Calu3 (cell line): ENCODE measurements around the gene DCP1A. TPM values are rescaled to one million over a fixed set of nuclear protein-coding genes. Genes with fewer than 3 reads are reported as not detected.

Source experiments
- BruUV-seq: library from RNA; stranded (reverse); fragments of 400-500 nt; replicated peaks from 2 replicates; lab custom pipeline; 2021; lab: Mats Ljungman, UMichigan
- CTCF ChIA-PET: fragments of 300-600 bp; sonication (Branson Sonifier 250); formaldehyde crosslinking; loops from one replicate; lab custom pipeline; 2022; ENCODE audit warnings: antibody characterized with exemption; lab: Charles Lee
- DNase-seq: peaks from one replicate; pipeline ENCODE4 v3.0.0; 2022
- H3K27ac Mint-ChIP-seq: one replicate; pipeline ENCODE4 v1.8.0; 2022; ENCODE audit warnings: mixed read lengths; ENCODE audit not compliant: unreplicated experiment
- H3K27me3 Mint-ChIP-seq: one replicate; pipeline ENCODE4 v1.8.0; 2022; ENCODE audit warnings: mixed read lengths; ENCODE audit not compliant: unreplicated experiment
- H3K36me3 Mint-ChIP-seq: one replicate; pipeline ENCODE4 v1.8.0; 2022; ENCODE audit warnings: mild to moderate bottlenecking, moderate library complexity, mixed read lengths; ENCODE audit not compliant: insufficient read depth, unreplicated experiment
- H3K4me1 Mint-ChIP-seq: one replicate; pipeline ENCODE4 v1.8.0; 2022; ENCODE audit warnings: mild to moderate bottlenecking, low read depth, mixed read lengths; ENCODE audit not compliant: unreplicated experiment
- H3K4me3 Mint-ChIP-seq: one replicate; pipeline ENCODE4 v1.8.0; 2022; ENCODE audit warnings: mild to moderate bottlenecking, low read depth, moderate library complexity, mixed read lengths; ENCODE audit not compliant: unreplicated experiment
- H3K9me3 Mint-ChIP-seq: one replicate; pipeline ENCODE4 v1.8.0; 2022; ENCODE audit warnings: low read depth, mixed read lengths; ENCODE audit not compliant: unreplicated experiment
- CTCF ChIP-seq: fragments of 200-600 bp; IDR thresholded peaks from one replicate; pipeline ENCODE4 v1.8.0; 2022; ENCODE audit warnings: antibody characterized with exemption; ENCODE audit not compliant: unreplicated experiment
- intact Hi-C: fragments of 100-400 bp; cut with micrococcal nuclease; formaldehyde crosslinking; loops from one replicate; pipeline ENCODE4 v1.10.0; 2022; ENCODE audit not compliant: unreplicated experiment
- total RNA-seq: library from RNA; stranded (reverse); gene quantifications from 2 replicates; pipeline ENCODE4 v1.2.3, GENCODE V29; 2022

Gene DCP1A
- total RNA-seq, 1 experiment from 2014 or later: 27.4 TPM

GRCh38 chr3:53236112-53236841 is 111.1 kb downstream of the DCP1A start:
- BruUV-seq: no TSS peak

GRCh38 chr3:53235545-53235944 is 111.8 kb downstream of the DCP1A start:
- no peak overlapping the region for H3K4me3 Mint-ChIP-seq
- H3K9me3 Mint-ChIP-seq: no peaks in the 10 kb centered on the region
- BruUV-seq: no TSS peak
- no peak for TF ChIP-seq CTCF
- CTCF ChIA-PET: no interaction called here
- peaks cover 48% of the 10 kb centered on the region for H3K4me1 Mint-ChIP-seq
- intact Hi-C loops: no loop called here
- DNase-seq: no peak
- H3K36me3 Mint-ChIP-seq: peaks cover 86% of the 10 kb centered on the region
- peak overlapping the region; percentile 67 for H3K27ac Mint-ChIP-seq
- H3K27me3 Mint-ChIP-seq: no peaks in the 10 kb centered on the region

More at GRCh38 chr3:53236112-53236841, 111.1 kb downstream of the DCP1A start:
- Mint-ChIP-seq H3K4me3 (peak overlapping the region; percentile 40), H3K27me3 (no peaks in the 10 kb centered on the region), H3K36me3 (peaks cover 89% of the 10 kb centered on the region), H3K27ac (peak overlapping the region; percentile 83), H3K4me1 (peaks cover 52% of the 10 kb centered on the region), H3K9me3 (no peaks in the 10 kb centered on the region)
- peak; percentile 71 for DNase-seq
- TF ChIP-seq CTCF: no peak
- CTCF ChIA-PET: interaction anchor here (0.6 kb wide), 1 partner anchor 598 kb away, joined by 5 read pairs; no protein-coding TSS in a partner anchor
- intact Hi-C loops: no loop called here

GRCh38 chr3:53234841-53235232 is 112.5 kb downstream of the DCP1A start:
- Mint-ChIP-seq H3K4me1 (peaks cover 41% of the 10 kb centered on the region), H3K27ac (peak overlapping the region; percentile 67), H3K27me3 (no peaks in the 10 kb centered on the region), H3K4me3 (no peak overlapping the region), H3K9me3 (no peaks in the 10 kb centered on the region), H3K36me3 (peaks cover 85% of the 10 kb centered on the region)
- intact Hi-C loops: no loop called here
- no peak for TF ChIP-seq CTCF
- CTCF ChIA-PET: no interaction called here
- DNase-seq: no peak
- no TSS peak for BruUV-seq

- Mint-ChIP-seq H3K27ac (no peak overlapping the region), H3K36me3 (peaks cover 85% of the 10 kb centered on the region), H3K27me3 (no peaks in the 10 kb centered on the region), H3K9me3 (no peaks in the 10 kb centered on the region), H3K4me1 (peaks cover 36% of the 10 kb centered on the region), H3K4me3 (no peak overlapping the region)
- BruUV-seq: no TSS peak
- intact Hi-C loops: no loop called here
- CTCF ChIA-PET: no interaction called here
- DNase-seq: no peak
- TF ChIP-seq CTCF: no peak
These were observed 113.1 kb downstream of the DCP1A start for GRCh38 chr3:53234130-53234840.

Other genes with a start within 250 kb of the DCP1A start
- 30.5 and 35.0 TPM in 2 replicates for gene RFT1, start 217.1 kb downstream of the DCP1A start, total RNA-seq
- gene PRKCD, start 186.3 kb downstream of the DCP1A start, total RNA-seq: 24.4 and 25.2 TPM in 2 replicates
- 391 and 446 TPM in 2 replicates for gene TKT, start 91.5 kb downstream of the DCP1A start, total RNA-seq
- 36.3 and 48.3 TPM in 2 replicates for gene CACNA1D, start 147.1 kb upstream of the DCP1A start, total RNA-seq